CD1c-positive myeloid dendritic cell (primary cell): ENCODE results near the gene RGMA.
"Not testable (repeated sequence)": the region's sequence is repeated elsewhere in the genome, so short reads cannot be mapped to it uniquely, and the experiment has no call there.

Experiments
- DNase-seq: peaks from one replicate; pipeline ENCODE4 v3.0.0-alpha.2; 2016; ENCODE audit errors: extremely low spot score

Gene RGMA

DNA sequence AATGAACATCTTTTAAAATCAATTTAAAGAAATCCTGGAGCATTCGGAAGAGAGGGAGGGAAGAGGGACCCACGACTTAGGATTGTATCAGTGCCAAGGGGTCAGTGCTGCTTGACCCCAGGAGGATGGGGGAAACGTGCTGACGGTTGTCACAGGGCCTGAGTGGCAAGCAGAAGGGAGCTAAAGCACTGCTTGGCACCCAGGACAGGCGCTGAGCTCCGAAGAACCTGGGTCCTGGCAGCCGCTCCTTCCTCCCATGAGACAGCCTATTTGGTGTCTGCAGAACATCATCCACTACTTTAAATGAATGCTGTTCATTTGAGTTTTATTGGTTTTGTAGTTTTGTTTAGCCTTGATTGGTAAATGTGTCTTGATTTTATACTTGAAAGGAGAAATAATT, 54.5 kb downstream of the RGMA start:
- DNase-seq, result no peak

DNA sequence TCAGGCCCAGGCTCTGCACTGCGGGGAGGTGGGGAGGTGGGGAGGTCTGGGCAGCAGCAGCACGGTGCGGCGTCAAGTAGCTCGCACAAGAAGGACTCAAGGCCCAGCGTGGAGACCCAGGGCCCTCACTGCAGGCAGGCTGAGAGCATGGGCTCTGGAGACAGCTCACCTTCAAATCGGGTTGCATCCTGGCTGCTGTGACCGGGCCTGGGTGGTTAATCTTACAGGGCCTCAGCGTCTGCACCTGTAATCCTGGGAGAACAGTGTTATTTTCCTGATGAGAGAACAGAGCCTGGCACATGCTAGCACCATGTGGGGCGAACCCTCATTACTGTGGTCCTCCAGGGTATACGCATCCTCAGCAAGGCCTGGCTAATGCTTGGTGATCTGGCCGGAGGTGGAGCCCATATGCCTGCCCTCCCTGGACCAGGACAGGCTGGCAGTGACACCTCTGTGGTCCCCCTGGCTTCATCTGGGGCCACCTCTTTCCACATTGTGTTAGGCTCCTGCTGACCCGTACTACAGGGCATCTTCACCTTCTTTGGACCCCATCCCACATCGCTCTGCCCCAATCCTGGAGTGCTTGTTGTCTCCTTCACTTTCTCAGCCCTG, 55.5 kb downstream of the RGMA start:
- no peak for DNase-seq

DNA sequence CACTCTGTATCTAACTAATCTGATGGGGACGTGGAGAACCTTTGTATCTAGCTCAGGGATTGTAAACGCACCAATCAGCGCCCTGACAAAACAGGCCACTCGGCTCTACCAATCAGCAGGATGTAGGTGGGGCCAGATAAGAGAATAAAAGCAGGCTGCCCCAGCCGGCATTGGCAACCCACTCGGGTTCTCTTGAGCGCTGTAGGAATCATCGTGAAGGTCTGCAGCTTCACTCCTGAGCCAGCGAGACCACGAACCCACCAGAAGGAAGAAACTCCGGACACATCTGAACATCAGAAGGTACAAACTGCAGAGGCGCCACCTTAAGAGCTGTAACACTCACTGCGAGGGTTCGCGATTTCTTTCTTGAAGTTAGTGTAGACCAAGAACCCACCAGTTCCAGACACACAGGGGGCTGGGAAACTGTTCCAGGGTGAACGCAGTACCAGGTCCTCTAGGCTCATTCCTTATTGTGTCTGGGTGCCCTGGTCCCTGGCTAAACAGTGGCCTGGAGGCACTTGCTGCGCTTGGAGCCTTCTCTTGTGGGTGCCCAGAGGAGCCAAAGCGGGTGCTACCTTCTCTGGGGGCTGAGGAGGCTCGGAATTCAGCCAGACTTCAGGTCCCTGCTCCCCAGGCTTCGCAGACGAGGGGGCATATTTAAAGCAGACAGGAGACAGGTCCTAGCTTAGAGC, 56.4 kb downstream of the RGMA start:
- DNase-seq, result not testable (repeated sequence)

DNA sequence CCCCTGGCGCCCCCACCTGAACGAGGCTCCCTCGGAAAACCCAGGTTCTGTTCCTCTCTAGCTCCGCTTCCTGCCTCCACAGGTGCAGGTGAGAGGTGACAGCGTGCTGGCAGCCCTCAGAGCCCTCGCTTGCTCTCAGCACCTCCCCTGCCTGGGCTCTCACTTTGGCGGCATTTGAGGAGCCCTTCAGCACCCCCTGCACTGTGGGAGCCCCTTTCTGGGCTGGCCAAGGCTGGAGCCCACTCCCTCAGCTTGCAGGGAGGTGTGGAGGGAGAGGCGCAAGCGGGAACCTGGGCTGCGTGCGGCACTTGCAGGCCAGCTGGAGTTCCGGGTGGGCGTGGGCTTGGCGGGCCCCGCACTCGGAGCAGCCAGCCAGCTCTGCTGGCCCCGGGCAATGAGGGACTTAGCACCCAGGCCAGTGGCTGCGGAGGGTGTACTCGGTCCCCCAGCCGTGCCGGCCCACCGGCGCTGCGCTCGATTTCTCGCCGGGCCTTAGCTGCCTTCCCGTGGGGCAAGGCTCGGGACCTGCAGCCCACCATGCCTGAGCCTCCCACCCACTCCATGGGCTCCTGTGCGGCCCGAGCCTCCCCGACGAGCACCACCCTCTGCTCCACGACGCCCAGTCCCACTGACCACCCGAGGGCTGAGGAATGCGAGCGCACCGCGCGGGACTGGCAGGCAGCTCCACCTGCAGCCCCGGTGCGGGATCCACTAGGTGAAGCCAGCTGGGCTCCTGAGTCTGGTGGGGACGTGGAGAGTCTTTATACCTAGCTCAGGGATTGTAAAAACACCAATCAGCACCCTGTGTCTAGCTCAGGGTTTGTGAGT, 57.2 kb downstream of the RGMA start:
- not testable (repeated sequence) for DNase-seq

DNA sequence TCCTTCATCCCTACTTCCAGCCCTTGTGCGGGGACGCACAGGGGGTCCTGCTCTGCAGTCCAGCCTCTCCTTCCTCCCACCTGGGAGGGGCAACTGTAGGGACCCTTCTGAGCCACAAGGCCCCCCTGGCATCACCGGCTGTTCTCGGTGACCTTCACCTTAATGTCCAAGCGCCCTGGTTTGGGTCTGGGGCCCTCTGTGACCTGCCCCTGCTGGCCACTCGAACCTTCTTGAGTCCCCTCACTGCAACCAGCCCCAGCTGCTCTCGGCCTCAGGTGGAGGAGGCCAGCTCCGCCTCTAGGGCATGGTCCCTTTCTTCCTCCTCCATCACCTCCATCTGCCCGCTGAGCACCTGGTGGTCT, 57.9 kb downstream of the RGMA start:
- no peak for DNase-seq

DNA sequence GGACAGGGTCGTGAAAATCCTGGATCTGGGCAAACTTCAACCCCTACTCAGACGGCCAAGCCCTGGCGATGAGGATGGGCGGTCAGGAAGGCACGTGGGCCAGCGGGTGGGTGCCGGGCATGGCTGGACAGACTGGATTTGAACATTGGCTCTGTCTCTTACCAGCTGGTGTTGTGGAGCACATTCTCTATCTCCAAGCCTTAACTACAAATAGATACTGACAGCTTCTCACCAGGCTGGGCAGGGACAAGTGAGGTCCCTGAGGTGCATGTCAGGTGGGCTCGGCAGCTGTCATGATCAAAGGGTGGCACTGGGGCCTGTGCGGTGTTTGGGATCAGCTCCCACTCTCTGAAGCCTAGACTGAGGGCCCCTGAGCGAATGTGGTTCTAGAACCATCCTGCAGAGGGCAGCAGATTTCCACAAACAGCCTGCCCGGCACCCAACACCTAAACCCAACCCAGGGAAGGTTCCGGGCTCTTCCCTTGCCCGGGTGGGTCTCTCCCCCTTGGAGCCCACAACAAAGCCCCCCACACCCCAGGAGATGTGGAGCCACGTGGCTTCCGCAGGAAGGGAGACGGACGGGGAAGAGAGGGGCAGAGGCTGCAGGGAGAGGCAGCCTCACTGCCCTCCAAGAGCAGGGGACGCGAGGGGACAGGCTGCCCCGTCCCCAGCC, 58.4 kb downstream of the RGMA start:
- DNase-seq, result peak; percentile 73

DNA sequence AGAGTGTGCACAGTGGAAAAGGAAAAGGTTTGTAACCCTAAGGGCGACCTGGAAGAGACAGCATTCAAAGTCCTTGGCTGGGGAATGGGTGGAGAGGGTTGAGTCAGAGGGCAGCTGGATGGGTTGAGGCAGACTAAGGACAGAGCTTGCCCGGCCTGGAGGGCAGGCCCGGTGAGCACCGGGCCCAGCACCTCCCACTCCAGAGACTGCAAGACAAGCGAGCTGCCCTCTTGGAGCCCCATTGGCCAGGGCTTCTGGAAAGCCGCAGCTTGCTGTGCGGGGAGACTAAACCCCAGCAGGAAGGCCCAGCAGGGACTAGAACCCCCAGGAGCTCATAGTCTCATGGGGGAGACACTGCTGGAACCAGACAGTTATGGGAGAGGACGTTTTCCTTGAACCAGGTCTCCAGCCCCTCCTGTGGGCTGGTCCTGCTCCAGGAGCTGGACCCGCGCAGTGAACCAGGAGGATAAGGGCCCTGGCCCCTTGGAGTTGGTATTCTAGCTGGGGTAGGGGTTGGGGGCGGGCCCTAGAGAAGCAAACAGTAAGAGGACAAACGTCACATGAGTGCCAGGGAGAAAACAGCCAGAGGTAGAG, 59.1 kb downstream of the RGMA start:
- no peak for DNase-seq

DNA sequence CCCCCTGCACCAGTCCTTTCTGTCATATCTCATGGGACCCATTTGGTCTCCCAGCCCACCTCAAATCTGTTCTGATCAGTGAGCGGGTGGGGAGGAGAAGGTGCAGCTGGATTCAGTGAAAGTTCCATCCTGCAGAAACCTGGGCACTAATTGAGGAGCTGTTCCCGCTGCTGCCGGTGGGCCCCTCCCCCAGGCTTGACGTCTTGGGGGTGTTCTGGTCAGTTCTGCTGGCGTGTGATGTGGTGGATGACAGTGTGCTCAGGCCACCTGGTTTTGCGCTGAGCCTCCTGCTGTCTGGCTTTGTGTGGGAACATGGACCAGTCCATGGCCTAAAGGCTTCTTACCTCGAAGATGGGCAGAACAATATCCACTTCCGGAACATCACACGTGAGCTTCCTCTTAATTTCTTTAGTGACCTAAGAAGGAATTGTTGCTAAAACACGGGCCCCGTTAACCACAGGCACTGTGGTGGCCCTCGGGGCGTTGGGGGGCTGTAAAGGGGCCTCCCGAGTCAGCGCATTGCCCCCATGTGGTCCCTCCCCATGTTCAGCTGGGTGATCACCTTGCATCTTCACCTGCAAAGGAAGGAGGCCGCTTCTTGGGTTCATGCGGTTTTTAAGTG, 59.7 kb downstream of the RGMA start:
- no peak for DNase-seq

DNA sequence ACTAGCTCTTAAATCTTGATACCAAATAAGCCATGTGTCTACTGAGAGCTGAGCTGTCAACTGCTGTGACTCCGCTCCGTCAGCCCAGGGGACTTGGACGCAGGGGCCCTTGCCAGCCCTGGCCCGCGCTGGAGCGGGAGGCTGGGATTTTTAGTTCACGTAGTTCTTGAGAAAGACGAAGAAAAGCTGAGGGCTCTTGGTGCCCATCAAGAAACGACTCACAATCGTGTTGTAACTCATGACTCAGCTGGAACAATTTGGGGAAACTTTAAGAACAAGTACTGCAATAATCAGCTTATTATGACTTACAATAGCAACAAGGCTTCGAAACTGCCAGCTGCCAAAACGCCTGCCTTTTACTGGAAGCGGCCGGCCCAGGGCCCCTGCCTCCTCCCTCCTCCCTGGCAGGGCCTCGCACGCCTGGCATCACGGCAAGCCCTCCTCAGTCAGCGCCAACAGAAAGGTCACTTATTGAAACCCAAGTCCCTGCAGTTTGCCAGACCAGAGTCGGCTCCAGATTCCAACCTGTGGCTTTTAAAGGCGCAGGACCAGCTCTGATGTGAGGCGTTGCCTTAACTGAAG, 60.3 kb downstream of the RGMA start:
- peak; percentile 79 for DNase-seq

DNA sequence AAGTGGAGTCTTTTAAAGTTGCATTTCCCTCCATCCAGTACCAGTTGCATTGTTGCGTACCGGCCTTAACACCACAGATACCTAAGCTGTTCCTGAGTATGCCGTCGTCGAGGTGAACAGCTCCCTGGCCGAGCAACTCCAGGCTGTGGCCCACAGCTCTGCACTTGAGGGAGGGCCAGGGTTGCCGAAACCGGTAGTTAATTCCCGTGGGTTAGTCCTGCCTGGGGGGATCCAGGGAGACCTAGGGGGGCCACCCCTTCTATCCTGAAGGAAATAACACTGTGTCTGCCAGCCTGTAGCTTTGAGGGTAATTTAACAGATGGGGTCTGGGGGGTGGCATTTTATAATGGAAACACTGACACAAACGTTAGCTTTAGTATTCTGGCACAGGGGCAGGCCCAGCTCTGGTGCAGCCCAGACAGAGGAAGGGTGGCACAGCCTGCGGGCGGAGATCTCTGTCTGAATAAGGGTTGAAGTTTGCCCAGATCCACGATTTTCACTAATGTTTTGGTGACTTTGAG, 60.8 kb downstream of the RGMA start:
- DNase-seq, result no peak

DNA sequence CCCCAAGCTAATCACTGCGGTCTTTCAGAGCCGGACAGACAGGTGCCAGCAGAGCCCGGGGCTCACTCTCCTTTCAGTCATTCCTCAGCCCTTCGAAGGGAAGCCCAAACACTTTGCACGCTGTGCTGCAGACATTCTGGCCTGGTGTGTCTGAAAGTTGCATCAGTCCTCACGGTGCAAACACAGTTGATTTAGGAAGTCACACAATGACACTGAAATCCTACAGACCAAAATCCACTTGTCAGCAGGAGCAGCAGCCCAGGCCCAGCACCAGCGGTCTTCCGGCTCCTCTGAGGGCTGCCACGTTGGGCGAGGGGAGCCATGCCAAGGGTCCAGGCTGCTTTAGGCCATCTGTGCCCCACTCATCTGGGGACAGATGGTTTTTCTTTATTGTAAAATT, 61.6 kb downstream of the RGMA start:
- DNase-seq, result peak; percentile 35

DNA sequence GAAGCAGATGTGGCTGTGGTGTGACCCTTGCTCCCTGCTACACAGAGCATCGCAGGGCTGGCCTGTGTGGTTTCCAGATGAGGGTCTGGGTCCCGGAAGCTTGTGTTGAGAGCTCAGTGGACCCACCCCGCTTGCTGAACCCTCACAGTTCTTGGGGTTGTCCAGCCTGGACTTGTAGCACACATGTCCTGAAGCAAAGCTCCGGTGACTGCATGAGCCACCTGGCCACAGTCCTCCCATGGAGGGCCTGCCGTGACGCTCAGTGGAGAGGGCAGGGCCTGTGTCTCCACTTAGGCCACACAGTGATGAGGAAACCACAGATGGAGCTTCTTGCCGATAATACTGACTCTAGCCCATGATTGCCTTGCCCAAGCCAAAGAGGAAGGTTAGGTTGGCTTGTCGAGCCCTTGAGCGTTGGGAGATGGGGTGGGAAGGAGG, 62.6 kb downstream of the RGMA start:
- no peak for DNase-seq

DNA sequence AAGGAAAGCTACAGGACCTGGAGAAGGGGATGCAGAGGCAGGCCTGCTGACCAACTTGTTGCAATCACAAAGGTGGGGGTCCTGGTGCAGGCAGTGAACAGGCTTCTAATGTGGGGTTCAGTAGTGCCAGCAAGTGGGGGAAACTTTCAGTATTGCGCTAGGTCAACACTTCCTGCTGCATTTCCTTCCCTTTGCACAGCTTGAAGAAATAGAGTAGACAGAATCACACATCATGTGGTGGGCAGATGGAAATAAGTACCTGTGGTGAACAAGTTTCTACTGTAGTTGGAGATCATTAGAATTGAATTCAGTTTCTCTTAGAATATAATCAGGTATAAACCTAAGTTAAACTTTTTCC, 63.4 kb downstream of the RGMA start:
- DNase-seq, result no peak

DNA sequence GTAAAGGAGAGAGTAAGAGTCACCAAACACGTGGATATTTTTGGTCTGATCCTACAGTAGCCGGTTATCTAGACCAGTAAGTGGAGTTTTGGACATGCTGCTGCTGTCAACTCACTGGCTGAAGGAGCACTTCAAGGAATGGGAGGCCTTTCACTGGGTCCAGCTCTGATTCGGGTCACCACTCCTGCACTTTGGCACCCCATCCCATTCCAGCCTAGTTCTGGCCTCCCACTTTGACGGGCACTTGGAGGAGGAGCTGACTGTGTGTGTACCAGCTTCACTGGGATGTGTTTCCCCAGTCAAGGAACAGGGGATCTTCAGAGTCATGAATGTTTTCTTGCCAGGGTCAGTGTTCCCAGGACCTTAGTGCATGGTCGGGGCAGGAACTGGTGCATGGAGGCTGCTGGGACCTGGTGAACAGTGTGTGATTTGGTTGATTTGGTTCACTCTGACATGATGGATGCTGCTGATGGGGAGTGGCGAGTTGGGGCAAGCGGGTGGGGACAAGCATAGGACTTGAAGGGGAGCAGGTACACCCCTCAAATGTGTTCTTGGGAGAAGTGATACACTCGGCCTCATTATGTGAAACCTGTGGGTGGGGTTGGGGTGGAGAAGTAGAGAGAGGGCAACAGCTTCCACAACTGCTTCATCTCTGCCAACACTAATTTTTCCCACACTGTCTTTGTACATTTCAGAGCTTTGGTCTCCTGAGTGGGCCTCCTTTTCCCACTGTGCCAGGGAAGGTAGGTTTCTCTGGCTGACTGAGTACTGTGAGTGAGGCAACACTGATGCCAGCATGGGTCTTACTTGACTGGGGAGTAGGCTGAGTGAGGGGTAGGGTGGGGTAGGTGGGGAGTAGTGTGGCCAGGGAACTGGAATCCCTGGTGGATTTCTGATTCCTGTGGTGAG, 64.0 kb downstream of the RGMA start:
- DNase-seq, result no peak

DNA sequence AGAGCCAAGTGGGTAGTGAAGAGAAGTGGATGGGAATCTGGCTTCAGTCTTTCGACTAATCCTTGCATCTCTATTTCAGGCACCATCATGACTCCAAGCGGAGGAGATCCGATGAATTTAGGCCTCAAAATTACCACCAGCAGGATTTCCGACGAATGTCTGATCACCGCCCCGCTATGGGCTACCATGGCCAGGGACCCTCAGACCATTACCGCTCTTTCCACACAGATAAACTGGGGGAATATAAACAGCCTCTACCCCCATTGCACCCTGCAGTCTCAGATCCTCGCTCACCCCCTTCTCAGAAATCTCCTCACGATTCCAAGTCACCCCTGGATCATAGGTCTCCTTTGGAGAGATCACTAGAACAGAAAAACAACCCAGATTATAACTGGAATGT, 64.7 kb downstream of the RGMA start:
- no peak for DNase-seq

DNA sequence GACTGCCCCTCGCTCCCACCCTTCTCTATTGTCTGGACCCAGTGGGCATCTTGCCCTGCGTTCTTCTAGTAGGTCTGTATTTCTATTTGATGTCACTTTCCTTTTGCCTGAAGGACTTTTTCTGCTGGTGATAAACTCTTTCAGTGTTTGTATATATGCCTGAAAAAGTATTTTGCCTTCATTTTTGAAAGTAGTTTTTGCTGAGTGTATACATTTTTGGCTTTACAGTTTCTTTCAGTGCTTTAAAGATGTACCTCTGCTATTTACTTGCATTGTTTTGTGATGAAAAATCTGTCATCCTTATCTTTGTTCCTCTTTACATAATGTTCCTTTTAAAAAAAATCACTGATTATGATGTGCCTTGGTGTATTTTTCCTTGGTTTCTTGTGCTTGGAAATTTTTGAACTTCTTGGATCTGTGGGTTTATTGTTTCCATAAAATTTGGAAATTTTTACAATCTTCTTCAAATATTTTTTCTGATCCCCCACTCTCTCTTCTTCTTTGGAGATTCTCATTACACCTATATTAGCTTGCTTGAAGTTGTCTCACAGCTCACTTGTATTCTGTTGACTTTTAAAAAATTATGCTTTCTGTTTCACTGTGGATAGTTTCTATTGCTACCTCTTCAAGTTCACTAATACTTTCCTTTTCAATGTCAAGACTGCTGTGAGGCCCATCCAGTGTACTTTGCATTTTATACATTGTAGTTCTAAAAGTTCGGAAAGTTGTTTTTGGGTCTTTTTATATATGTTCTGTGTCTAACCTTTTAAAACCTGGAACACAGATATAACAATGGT, 67.8 kb downstream of the RGMA start:
- no peak for DNase-seq

DNA sequence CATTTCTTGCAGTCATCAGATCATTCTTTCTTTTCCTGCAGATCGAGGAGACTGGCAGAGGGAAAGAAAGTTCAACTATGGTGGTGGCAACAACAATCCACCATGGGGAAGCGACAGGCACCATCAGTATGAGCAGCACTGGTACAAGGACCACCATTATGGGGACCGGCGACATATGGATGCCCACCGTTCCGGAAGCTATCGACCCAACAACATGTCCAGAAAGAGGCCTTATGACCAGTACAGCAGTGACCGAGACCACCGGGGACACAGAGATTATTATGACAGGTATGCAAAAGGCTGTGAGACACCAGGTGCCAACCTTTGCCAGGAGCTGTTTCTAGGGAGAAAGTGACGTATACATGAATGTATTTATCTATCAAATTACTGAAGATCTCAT, 69.0 kb downstream of the RGMA start:
- DNase-seq, result no peak

DNA sequence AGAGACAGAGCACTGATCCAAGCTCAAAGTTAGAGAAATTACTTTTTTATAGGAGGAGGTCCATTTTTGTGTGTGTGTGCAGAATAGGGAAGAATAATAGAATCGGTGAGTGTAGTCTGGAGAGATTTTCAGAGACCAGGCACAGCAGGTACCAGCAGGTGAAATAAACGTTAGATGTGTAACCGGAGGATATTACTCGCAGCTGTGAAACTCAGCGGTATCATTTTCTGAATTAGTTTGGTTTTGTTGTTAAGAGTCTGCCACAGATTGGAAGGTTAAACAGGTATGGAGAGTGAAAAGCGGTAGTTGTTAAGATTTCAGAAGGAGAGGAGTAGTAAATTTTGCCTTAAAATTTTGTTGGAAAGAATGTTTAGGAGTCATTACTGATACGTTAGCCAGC, 69.9 kb downstream of the RGMA start:
- DNase-seq, result no peak

DNA sequence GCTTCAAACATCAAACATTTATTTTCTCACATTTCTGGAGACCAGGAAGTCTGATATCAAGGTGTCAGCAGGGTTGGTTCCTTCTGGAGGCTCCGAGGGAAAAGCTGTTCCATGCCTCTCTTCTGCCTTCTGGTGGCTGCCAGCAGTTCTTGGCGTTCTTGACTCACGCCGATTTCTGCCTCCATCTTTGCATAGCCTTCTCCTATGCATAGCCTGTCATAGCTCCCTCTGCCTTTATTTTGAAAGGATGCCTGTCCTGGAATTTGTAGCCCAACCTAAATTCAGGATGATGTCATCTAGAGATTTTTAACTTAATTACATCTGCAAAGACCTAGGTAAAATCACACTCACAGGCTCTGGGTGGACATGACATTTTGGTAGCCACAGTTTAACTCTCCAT, 70.4 kb downstream of the RGMA start:
- DNase-seq, result no peak
